Stimulated activated CD8-positive, alpha-beta memory T cell treated with anti-CD3 and anti-CD28 coated beads, Interleukin-4, amount 100 ng/mL, for 24 hours (primary cell): ENCODE results near the gene SSMEM1.
"Not testable (repeated sequence)": the region's sequence is repeated elsewhere in the genome, so short reads cannot be mapped to it uniquely, and the experiment has no call there.

ENCODE experiments used
- DNase-seq: peaks from one replicate; pipeline ENCODE4 v3.0.0-alpha.2; 2020; ENCODE audit warnings: low read depth

SSMEM1 gene

GRCh38 chr7:130210181-130210935, 2.7 kb downstream of the SSMEM1 start:
- no peak for DNase-seq

- DNase-seq = no peak
These were observed 6.2 kb downstream of the SSMEM1 start for GRCh38 chr7:130213828-130214227.

GRCh38 chr7:130216025-130216424, 8.4 kb downstream of the SSMEM1 start:
- DNase-seq = no peak

- no peak for DNase-seq
These were observed 9.1 kb downstream of the SSMEM1 start for GRCh38 chr7:130216750-130217149.

- DNase-seq = no peak
These were observed 11.4 kb downstream of the SSMEM1 start for GRCh38 chr7:130218806-130219620.

GRCh38 chr7:130219871-130220270, 12.2 kb downstream of the SSMEM1 start:
- DNase-seq = no peak

- DNase-seq = no peak
These were observed 14.1 kb downstream of the SSMEM1 start for GRCh38 chr7:130221746-130222145.

GRCh38 chr7:130223646-130224045, 16.0 kb downstream of the SSMEM1 start:
- no peak for DNase-seq

GRCh38 chr7:130224210-130224609, 16.6 kb downstream of the SSMEM1 start:
- no peak for DNase-seq

- DNase-seq = not testable (repeated sequence)
These were observed 17.3 kb downstream of the SSMEM1 start for GRCh38 chr7:130224923-130225322.

GRCh38 chr7:130226333-130226732, 18.7 kb downstream of the SSMEM1 start:
- no peak for DNase-seq

- no peak for DNase-seq
These were observed 20.4 kb downstream of the SSMEM1 start for GRCh38 chr7:130227883-130228575.

- DNase-seq = no peak
These were observed 21.3 kb downstream of the SSMEM1 start for GRCh38 chr7:130228840-130229502.

- DNase-seq = not testable (repeated sequence)
These were observed 22.3 kb downstream of the SSMEM1 start for GRCh38 chr7:130229981-130230380.

GRCh38 chr7:130231792-130232191, 24.1 kb downstream of the SSMEM1 start:
- no peak for DNase-seq

GRCh38 chr7:130232209-130232608, 24.5 kb downstream of the SSMEM1 start:
- DNase-seq = no peak

- no peak for DNase-seq
These were observed 26.4 kb downstream of the SSMEM1 start for GRCh38 chr7:130234078-130234477.

GRCh38 chr7:130236361-130236760, 28.7 kb downstream of the SSMEM1 start:
- not testable (repeated sequence) for DNase-seq

GRCh38 chr7:130240240-130240639, 32.6 kb downstream of the SSMEM1 start:
- DNase-seq = no peak

GRCh38 chr7:130242198-130243014, 34.7 kb downstream of the SSMEM1 start:
- peak; percentile 37 for DNase-seq

- DNase-seq = not testable (repeated sequence)
These were observed 35.8 kb downstream of the SSMEM1 start for GRCh38 chr7:130243486-130243885.
